ENCODE data around the gene PRKAA2. TPM values are rescaled to one million over a fixed set of nuclear protein-coding genes. Genes with fewer than 3 reads are reported as not detected.
A peak's percentile ranks its signal among the peaks of the same experiment; 100 is the strongest.

The PRKAA2 gene
- total and polyA plus RNA-seq, 2 of the 4 experiments (the other 2 are of a cell fraction): 0.72 to 1.4 TPM

DNA sequence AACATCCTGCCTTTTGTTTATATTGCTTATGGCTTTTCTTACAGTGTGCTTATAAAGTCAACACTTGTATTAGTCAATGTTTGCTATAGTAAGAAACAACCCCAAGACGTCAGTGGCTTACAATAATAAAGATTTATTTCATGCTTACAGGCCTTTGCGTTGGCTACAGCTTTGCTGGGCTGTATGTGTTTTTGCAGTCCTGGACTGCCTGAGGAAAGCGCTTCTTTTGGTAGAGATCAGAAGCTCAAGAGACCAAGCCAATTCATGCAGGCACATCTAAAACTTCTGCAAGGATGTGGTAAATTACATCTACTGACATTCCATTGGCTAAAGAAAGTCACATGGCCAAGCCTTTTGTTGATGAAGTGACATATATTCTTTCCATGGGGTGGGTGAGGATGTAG lies 17.5 kb upstream of the PRKAA2 start:
- Histone ChIP-seq H3K56ac (ENCODE audit: extremely low read depth, insufficient read depth, low read length) (no peak overlapping the region), H3K27ac (ENCODE audit: insufficient read depth, low read length) (no peak overlapping the region), H2AFZ (replicated peaks; ENCODE audit: low read length, poor library complexity) (no peak overlapping the region), H3K9me3 (ENCODE audit: control insufficient read depth, insufficient read depth, low read length) (no peaks in the 10 kb centered on the region), H2AK9ac (replicated peaks; ENCODE audit: low read depth, low read length, poor library complexity) (no peak overlapping the region), H3K18ac (ENCODE audit: low read depth, low read length) (no peak overlapping the region), H2AK5ac (ENCODE audit: low read depth, low read length) (no peak overlapping the region), H3K36me3 (ENCODE audit: control insufficient read depth, insufficient read depth, low read length) (no peaks in the 10 kb centered on the region), H3K9me1 (ENCODE audit: insufficient read depth, low read length) (no peaks in the 10 kb centered on the region), H3K9ac (ENCODE audit: low read depth, low read length) (no peak overlapping the region), H3K4me2 (ENCODE audit: low read depth, low read length) (no peak overlapping the region), H3K27me3 (ENCODE audit: control insufficient read depth, insufficient read depth, low read length) (no peaks in the 10 kb centered on the region), H3K79me1 (ENCODE audit: low read depth in 1 of 2, low read length in 2 of 2) (no peaks in the 10 kb centered on the region), H3K4me1 (ENCODE audit: control insufficient read depth, insufficient read depth, low read length) (no peaks in the 10 kb centered on the region; the same call in 1 of the 2 replicates), H2BK20ac (ENCODE audit: low read depth, low read length) (no peak overlapping the region), H4K8ac (ENCODE audit: low read depth in 2 of 2, low read length in 2 of 2) (no peak overlapping the region), H4K91ac (ENCODE audit: insufficient read depth, low read depth, low read length) (no peak overlapping the region), H3K14ac (replicated peaks; ENCODE audit: low read depth, low read length) (no peak overlapping the region), H2BK120ac (ENCODE audit: low read depth, low read length) (no peak overlapping the region), H2BK5ac (ENCODE audit: low read depth, low read length, poor library complexity, severe bottlenecking) (no peak overlapping the region), H2BK15ac (ENCODE audit: low read depth, low read length) (no peak overlapping the region), H3K4me3 (ENCODE audit: insufficient read depth, low read depth, low read length) (no peak overlapping the region), H4K20me1 (ENCODE audit: insufficient read depth, low read length) (no peaks in the 10 kb centered on the region), H4K5ac (ENCODE audit: low read depth, low read length) (no peak overlapping the region), H3K23ac (ENCODE audit: low read depth, low read length) (no peak overlapping the region), H3K4ac (ENCODE audit: low read depth, low read length) (no peak overlapping the region)
- DNase-seq (peak; percentile 70), ATAC-seq (ENCODE audit: low read depth) (peak; percentile 78)
- ChIA-PET CTCF (interaction anchor here (0.5 to 1.0 kb wide), 3 partner anchors 26 to 1317 kb away, joined by 3 to 4 read pairs (median 4); no protein-coding TSS in a partner anchor), POLR2A (ENCODE audit: unreplicated experiment) (no interaction called here)
- TF ChIP-seq, protein P1, sequence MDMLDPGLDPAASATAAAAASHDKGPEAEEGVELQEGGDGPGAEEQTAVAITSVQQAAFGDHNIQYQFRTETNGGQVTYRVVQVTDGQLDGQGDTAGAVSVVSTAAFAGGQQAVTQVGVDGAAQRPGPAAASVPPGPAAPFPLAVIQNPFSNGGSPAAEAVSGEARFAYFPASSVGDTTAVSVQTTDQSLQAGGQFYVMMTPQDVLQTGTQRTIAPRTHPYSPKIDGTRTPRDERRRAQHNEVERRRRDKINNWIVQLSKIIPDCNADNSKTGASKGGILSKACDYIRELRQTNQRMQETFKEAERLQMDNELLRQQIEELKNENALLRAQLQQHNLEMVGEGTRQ (IDR thresholded peaks at IDR 0.05; ENCODE audit: low read depth, low read length): peak; percentile 73
- TF ChIP-seq CHD1 (IDR thresholded peaks at IDR 0.05; ENCODE audit: low read depth, low read length): no peak
- WGBS, 2 experiments (ENCODE audit: extremely low coverage in 2 of 2, insufficient read length in 1 of 2): 60% methylated on average over 2 of the region's 3 CpGs; no CpG with 5 or more reads in 1 of the 2 experiments
- in situ Hi-C loops (cut with MboI; ENCODE audit: low sequenced_read_pairs): no loop called here
- intact Hi-C loops (cut with micrococcal nuclease): no loop called here
- no TSS peak for BruUV-seq (replicated peaks)
- dilution Hi-C loops (cut with HindIII; ENCODE audit: low sequenced_read_pairs, unreplicated experiment): no loop called here

Measured in IMR-90 (cell line).